GM10248 (cell line): ENCODE results near the gene HEYL.

Experiments used
- CTCF ChIA-PET: fragments of 300-600 bp; sonication (Branson Sonifier 250); formaldehyde crosslinking; extraction: SDS; loops from one replicate; lab custom pipeline; 2021; ENCODE audit warnings: antibody characterized with exemption; lab: Yijun Ruan, JAX
- POLR2A ChIA-PET: fragments of 350-650 bp; sonication (Branson Sonifier 250); formaldehyde crosslinking; extraction: SDS; loops from one replicate; lab custom pipeline; 2020; ENCODE audit warnings: antibody characterized with exemption; lab: Yijun Ruan, JAX
- DNase-seq: peaks from one replicate; pipeline ENCODE4 v3.0.0; 2012; ENCODE audit errors: extremely low spot score
- TF ChIP-seq, protein P1 (sequence below): IDR thresholded peaks from 2 replicates; pipeline ENCODE4 v1.5.1; 2012; ENCODE audit warnings: mild to moderate bottlenecking, low read depth; ENCODE audit errors: extremely low read depth, missing control alignments, control extremely low read depth

Gene HEYL

GRCh38 chr1:39642796-39643195 is 3.4 kb upstream of the HEYL start:
- TF ChIP-seq, protein P1, sequence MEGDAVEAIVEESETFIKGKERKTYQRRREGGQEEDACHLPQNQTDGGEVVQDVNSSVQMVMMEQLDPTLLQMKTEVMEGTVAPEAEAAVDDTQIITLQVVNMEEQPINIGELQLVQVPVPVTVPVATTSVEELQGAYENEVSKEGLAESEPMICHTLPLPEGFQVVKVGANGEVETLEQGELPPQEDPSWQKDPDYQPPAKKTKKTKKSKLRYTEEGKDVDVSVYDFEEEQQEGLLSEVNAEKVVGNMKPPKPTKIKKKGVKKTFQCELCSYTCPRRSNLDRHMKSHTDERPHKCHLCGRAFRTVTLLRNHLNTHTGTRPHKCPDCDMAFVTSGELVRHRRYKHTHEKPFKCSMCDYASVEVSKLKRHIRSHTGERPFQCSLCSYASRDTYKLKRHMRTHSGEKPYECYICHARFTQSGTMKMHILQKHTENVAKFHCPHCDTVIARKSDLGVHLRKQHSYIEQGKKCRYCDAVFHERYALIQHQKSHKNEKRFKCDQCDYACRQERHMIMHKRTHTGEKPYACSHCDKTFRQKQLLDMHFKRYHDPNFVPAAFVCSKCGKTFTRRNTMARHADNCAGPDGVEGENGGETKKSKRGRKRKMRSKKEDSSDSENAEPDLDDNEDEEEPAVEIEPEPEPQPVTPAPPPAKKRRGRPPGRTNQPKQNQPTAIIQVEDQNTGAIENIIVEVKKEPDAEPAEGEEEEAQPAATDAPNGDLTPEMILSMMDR: no peak
- no peak for DNase-seq
- ChIA-PET POLR2A (no interaction called here), CTCF (interaction anchor here (0.7 to 2.9 kb wide), 3 partner anchors 13 to 37 kb away, joined by 3 to 10 read pairs (median 8); no protein-coding TSS in a partner anchor)

GRCh38 chr1:39640861-39641260 is 1.4 kb upstream of the HEYL start:
- TF ChIP-seq, protein P1: no peak
- ChIA-PET CTCF (interaction anchor here (1.5 to 2.9 kb wide), 4 partner anchors 13 to 67 kb away, joined by 3 to 10 read pairs (median 8); no protein-coding TSS in a partner anchor), POLR2A (no interaction called here)
- no peak for DNase-seq

GRCh38 chr1:39638965-39639304 is 508 bp downstream of the HEYL start:
- TF ChIP-seq, protein P1: no peak
- CTCF ChIA-PET: interaction anchor here (1.5 to 5.5 kb wide), 3 partner anchors 14 to 33 kb away, joined by 4 to 44 read pairs (median 10); no protein-coding TSS in a partner anchor
- POLR2A ChIA-PET: no interaction called here
- no peak for DNase-seq

DNA sequence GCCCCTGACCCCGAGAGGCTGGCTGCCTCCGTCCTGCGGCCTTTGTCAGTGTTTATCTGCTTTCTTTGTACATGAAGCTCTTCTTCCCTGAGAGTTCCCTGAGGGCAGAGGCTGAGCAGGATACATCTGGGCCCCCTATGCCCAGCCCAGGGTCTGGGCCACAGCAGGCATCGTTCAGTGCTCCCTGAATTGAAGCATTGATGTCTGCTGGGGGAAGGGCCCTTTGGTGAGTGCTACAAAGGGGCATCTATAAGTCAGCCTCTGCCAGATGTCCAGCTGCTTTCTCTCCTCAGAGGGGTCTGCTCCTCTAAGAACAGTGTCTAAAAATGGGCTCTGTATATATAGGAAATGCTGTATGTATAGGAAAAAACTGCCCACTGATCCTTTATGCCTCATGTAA is 2.1 kb downstream of the HEYL start:
- CTCF ChIA-PET: interaction anchor here (1.2 to 5.5 kb wide), 3 partner anchors 21 to 162 kb away, joined by 3 to 44 read pairs (median 10); no protein-coding TSS in a partner anchor
- no peak for DNase-seq
- TF ChIP-seq, protein P1: no peak
- POLR2A ChIA-PET: no interaction called here

DNA sequence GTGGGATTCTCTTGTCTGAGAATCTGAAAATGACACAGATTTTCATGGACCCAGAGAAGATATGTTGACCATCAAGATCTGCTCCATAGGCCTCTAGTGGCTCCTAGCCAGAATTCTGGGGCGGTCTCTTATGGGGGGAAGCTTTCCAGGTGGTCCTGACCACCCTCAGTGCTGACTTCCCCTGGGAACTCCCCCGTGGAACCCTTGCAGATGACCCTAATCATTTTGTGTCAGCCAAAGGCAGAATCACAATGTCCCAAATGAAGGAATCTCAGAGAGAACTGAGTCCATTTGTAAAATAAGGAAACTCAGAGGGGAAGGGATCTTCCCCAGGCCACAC is 3.6 kb downstream of the HEYL start:
- no peak for DNase-seq
- TF ChIP-seq, protein P1: no peak
- ChIA-PET POLR2A (no interaction called here), CTCF (interaction anchor here (1.2 to 5.5 kb wide), 7 partner anchors 8 to 163 kb away, joined by 3 to 44 read pairs (median 5); no protein-coding TSS in a partner anchor)

- DNase-seq: no peak
- ChIA-PET CTCF (interaction anchor here (0.6 to 5.5 kb wide), 9 partner anchors 9 to 34 kb away, joined by 3 to 44 read pairs (median 5); no protein-coding TSS in a partner anchor), POLR2A (no interaction called here)
- TF ChIP-seq, protein P1: no peak
These were observed 4.1 kb downstream of the HEYL start for GRCh38 chr1:39635205-39635870.
